Esophagus muscularis mucosa (tissue), 3 donors: ENCODE measurements around the gene PCCB.

Experiments
- POLR2AphosphoS5 ChIP-seq, 2 donors: sonication (generic); formaldehyde crosslinking; IDR thresholded peaks; one replicate each; pipeline ENCODE4 v1.6.1; 2017; ENCODE audit warnings: antibody characterized with exemption in 2 of 2
- TF ChIP-seq, protein P1 (sequence below), 3 experiments: fragments of 200-600 bp in 2 of 3; fragments of 450-650 bp in 1 of 3; sonication (generic) in 2 of 3; IDR thresholded peaks; one replicate each; pipeline ENCODE4 v1.5.1; 2017 to 2019; ENCODE audit warnings: antibody characterized with exemption in 3 of 3, mild to moderate bottlenecking in 2 of 3, moderate library complexity in 1 of 3

DNA sequence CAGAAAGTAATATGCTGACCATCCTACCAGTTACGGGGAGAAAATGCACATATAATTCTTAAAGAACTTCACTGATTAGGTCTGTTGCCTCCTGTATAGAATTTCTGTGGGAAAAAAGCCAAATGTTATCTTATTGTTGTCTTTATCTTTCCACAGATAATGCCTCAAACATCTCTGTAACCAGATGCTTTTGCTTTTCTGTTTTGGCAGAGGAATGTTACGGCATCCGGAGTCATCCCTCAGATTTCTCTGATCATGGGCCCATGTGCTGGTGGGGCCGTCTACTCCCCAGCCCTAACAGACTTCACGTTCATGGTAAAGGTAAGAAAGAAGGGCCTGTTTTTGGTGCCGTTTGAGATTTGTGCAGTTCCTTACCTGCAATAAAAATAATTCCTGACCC, 33.5 kb downstream of the PCCB start:
- TF ChIP-seq, protein P1, sequence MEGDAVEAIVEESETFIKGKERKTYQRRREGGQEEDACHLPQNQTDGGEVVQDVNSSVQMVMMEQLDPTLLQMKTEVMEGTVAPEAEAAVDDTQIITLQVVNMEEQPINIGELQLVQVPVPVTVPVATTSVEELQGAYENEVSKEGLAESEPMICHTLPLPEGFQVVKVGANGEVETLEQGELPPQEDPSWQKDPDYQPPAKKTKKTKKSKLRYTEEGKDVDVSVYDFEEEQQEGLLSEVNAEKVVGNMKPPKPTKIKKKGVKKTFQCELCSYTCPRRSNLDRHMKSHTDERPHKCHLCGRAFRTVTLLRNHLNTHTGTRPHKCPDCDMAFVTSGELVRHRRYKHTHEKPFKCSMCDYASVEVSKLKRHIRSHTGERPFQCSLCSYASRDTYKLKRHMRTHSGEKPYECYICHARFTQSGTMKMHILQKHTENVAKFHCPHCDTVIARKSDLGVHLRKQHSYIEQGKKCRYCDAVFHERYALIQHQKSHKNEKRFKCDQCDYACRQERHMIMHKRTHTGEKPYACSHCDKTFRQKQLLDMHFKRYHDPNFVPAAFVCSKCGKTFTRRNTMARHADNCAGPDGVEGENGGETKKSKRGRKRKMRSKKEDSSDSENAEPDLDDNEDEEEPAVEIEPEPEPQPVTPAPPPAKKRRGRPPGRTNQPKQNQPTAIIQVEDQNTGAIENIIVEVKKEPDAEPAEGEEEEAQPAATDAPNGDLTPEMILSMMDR (IDR thresholded peaks at IDR 0.05) = no peak
- TF ChIP-seq POLR2AphosphoS5 (IDR thresholded peaks at IDR 0.05) = no peak
